Activated T-helper 1 cell treated with Interleukin-2 at 50 U/mL for 16 hours (primary cell): Measurements from ENCODE around the gene ZNF138.
A peak's percentile ranks its signal among the peaks of the same experiment; 100 is the strongest.

Experiments used
- DNase-seq: peaks from one replicate; pipeline ENCODE4 v3.0.0-alpha.2; 2020; ENCODE audit warnings: low read depth

ZNF138 gene

GRCh38 chr7:64875658-64876406, 81.6 kb downstream of the ZNF138 start:
- DNase-seq: no peak

GRCh38 chr7:64876792-64877713, 82.8 kb downstream of the ZNF138 start:
- peak; percentile 50 for DNase-seq

GRCh38 chr7:64877714-64878610, 83.7 kb downstream of the ZNF138 start:
- DNase-seq: no peak

- DNase-seq: no peak
Measured at GRCh38 chr7:64878684-64879083, 84.5 kb downstream of the ZNF138 start.

GRCh38 chr7:64879086-64879730, 85.0 kb downstream of the ZNF138 start:
- DNase-seq: no peak

GRCh38 chr7:64879800-64880199, 85.6 kb downstream of the ZNF138 start:
- DNase-seq: no peak

GRCh38 chr7:64880322-64881297, 86.4 kb downstream of the ZNF138 start:
- DNase-seq: no peak

- DNase-seq: no peak
Measured at GRCh38 chr7:64881461-64882287, 87.4 kb downstream of the ZNF138 start.

- DNase-seq: no peak
Measured at GRCh38 chr7:64882341-64883112, 88.3 kb downstream of the ZNF138 start.
